Mammary epithelial cell (primary cell): Measurements from ENCODE around the gene UNC5C.

Experiments
- EZH2 ChIP-seq: IDR thresholded peaks from 2 replicates; pipeline ENCODE4 v1.6.1; 2012; ENCODE audit warnings: low read length, inconsistent platforms, borderline replicate concordance
- TF ChIP-seq, protein P1 (sequence below), 2 donors: IDR thresholded peaks in 1 of 2; conservative IDR thresholded peaks in 1 of 2; 2 replicates each; pipeline ENCODE4 v1.5.1; 2011 to 2012; ENCODE audit warnings: inconsistent platforms in 2 of 2, low read length in 2 of 2, mild to moderate bottlenecking in 2 of 2, control low read depth in 1 of 2, low read depth in 1 of 2; ENCODE audit not compliant: insufficient read depth in 1 of 2; ENCODE audit errors: extremely low read depth in 1 of 2

DNA sequence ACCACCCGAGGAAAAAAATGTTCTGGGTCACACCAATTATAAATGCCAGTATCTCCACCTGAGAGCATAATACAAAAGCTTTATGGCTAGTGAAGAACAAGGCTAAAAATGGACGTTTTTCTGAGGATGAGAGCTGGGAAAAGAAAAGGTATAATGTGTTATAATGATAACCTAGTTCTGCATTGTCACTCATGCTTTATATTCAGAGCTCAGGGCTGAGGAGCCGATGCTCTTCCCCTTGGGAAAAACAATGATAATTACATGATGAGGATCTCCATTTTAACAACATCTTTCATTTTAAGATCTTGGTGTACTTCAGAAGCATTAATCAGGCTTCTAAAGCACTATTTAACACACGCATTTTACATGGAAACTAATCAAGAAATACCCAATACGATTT, 333.7 kb downstream of the UNC5C start:
- TF ChIP-seq, protein P1, sequence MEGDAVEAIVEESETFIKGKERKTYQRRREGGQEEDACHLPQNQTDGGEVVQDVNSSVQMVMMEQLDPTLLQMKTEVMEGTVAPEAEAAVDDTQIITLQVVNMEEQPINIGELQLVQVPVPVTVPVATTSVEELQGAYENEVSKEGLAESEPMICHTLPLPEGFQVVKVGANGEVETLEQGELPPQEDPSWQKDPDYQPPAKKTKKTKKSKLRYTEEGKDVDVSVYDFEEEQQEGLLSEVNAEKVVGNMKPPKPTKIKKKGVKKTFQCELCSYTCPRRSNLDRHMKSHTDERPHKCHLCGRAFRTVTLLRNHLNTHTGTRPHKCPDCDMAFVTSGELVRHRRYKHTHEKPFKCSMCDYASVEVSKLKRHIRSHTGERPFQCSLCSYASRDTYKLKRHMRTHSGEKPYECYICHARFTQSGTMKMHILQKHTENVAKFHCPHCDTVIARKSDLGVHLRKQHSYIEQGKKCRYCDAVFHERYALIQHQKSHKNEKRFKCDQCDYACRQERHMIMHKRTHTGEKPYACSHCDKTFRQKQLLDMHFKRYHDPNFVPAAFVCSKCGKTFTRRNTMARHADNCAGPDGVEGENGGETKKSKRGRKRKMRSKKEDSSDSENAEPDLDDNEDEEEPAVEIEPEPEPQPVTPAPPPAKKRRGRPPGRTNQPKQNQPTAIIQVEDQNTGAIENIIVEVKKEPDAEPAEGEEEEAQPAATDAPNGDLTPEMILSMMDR (conservative IDR thresholded peaks at IDR 0.05 in 1 of 2, IDR thresholded peaks at IDR 0.05 in 1 of 2; ENCODE audit: extremely low read depth in 1 of 2, insufficient read depth in 1 of 2, low read depth in 1 of 2, low read length in 2 of 2) = no peak
- TF ChIP-seq EZH2 = no peak
